HEK293 (cell line): Measurements from ENCODE around the gene CHCHD1.
"Not testable (repeated sequence)": the region's sequence is repeated elsewhere in the genome, so short reads cannot be mapped to it uniquely, and the experiment has no call there.

Source experiments
- CTCF ChIP-seq: fragments of 450-650 bp; formaldehyde crosslinking; IDR thresholded peaks from 2 replicates; pipeline ENCODE4 v1.5.1; 2016; ENCODE audit warnings: missing biosample characterization, missing genetic modification characterization
- ZNF23 ChIP-seq: fragments of 450-650 bp; formaldehyde crosslinking; IDR thresholded peaks from 2 replicates; pipeline ENCODE4 v1.5.1; 2016; ENCODE audit warnings: missing biosample characterization, missing genetic modification characterization, borderline replicate concordance

GRCh38 chr10:73795491-73795890 lies 13.6 kb downstream of the CHCHD1 start:
- not testable (repeated sequence) for TF ChIP-seq CTCF, ZNF23 (tag by site-specific recombination)
